CD14-positive monocyte (primary cell): ENCODE results near the gene DNAJB8. TPM values are rescaled to one million over a fixed set of nuclear protein-coding genes. Genes with fewer than 3 reads are reported as not detected.

Experiments used
- DNase-seq, 3 donors: peaks; one replicate each; pipeline ENCODE4 v3.0.0-alpha.2; 2011 to 2022
- H2AFZ ChIP-seq: 2 replicates; pipeline ENCODE4 v1.6.0; 2012; ENCODE audit warnings: mild to moderate bottlenecking, low read depth, low read length, inconsistent platforms; ENCODE audit not compliant: insufficient read depth, poor library complexity, severe bottlenecking
- H3K27ac ChIP-seq, 2 donors: 1 replicate in 1 of 2; 2 replicates in 1 of 2; pipeline ENCODE4 v1.5.1; 2012 to 2013; ENCODE audit warnings: low read length in 2 of 2, control low read depth in 1 of 2, inconsistent platforms in 1 of 2, low read depth in 1 of 2, mild to moderate bottlenecking in 1 of 2
- H3K27me3 ChIP-seq, 2 donors: one replicate each; pipeline versions ENCODE4 v1.6.0 to v1.6.1; 2011 to 2013; ENCODE audit warnings: low read length in 2 of 2; ENCODE audit not compliant: control insufficient read depth in 2 of 2, insufficient read depth in 2 of 2
- H3K36me3 ChIP-seq, 2 donors: replicated peaks in 1 of 2; 1 replicate in 1 of 2; 2 replicates in 1 of 2; pipeline versions ENCODE4 v1.5.1 to v1.6.1; 2012 to 2013; ENCODE audit warnings: low read length in 2 of 2, control low read depth in 1 of 2, inconsistent platforms in 1 of 2, mild to moderate bottlenecking in 1 of 2; ENCODE audit not compliant: insufficient read depth in 2 of 2, control insufficient read depth in 1 of 2
- H3K4me1 ChIP-seq, 2 donors: 1 replicate in 1 of 2; 2 replicates in 1 of 2; pipeline versions ENCODE4 v1.5.1 to v1.6.1; 2012 to 2013; ENCODE audit warnings: low read length in 2 of 2, control low read depth in 1 of 2, inconsistent platforms in 1 of 2, mild to moderate bottlenecking in 1 of 2, moderate library complexity in 1 of 2; ENCODE audit not compliant: insufficient read depth in 2 of 2, control insufficient read depth in 1 of 2
- H3K4me2 ChIP-seq: replicated peaks from 2 replicates; pipeline ENCODE3; 2012; ENCODE audit warnings: low read length, moderate library complexity, mild to moderate bottlenecking; ENCODE audit not compliant: poor library complexity, severe bottlenecking; ENCODE audit errors: extremely low read depth
- H3K4me3 ChIP-seq, 3 experiments: fragments of 200-600 bp in 1 of 3; sonication (generic) in 1 of 3; replicated peaks in 1 of 3; 1 replicate in 2 of 3; 2 replicates in 1 of 3; pipeline ENCODE4 v1.5.1; 2011 to 2013; ENCODE audit warnings: low read length in 3 of 3, mild to moderate bottlenecking in 3 of 3, control low read depth in 2 of 3, low read depth in 2 of 3, inconsistent platforms in 1 of 3, moderate library complexity in 1 of 3
- H3K79me2 ChIP-seq: 2 replicates; pipeline ENCODE4 v1.6.0; 2012; ENCODE audit warnings: mild to moderate bottlenecking, control low read depth, inconsistent platforms, low read length, moderate library complexity; ENCODE audit not compliant: insufficient read depth
- H3K9ac ChIP-seq: 2 replicates; pipeline ENCODE4 v1.6.0; 2017; ENCODE audit warnings: low read length, mild to moderate bottlenecking; ENCODE audit not compliant: insufficient read depth, poor library complexity, severe bottlenecking
- H3K9me3 ChIP-seq, 2 donors: replicated peaks in 1 of 2; 1 replicate in 1 of 2; 2 replicates in 1 of 2; pipeline versions ENCODE4 v1.5.1 to v1.6.1; 2012 to 2013; ENCODE audit warnings: low read length in 2 of 2, control low read depth in 1 of 2; ENCODE audit not compliant: control insufficient read depth in 1 of 2, insufficient read depth in 1 of 2
- H4K20me1 ChIP-seq: 2 replicates; pipeline ENCODE4 v1.6.0; 2012; ENCODE audit warnings: mild to moderate bottlenecking, low read length, control low read depth, moderate library complexity; ENCODE audit not compliant: insufficient read depth
- H3K27ac Mint-ChIP-seq, 7 donors: one replicate each; pipeline ENCODE4 v1.8.0; 2020; ENCODE audit warnings: mild to moderate bottlenecking in 7 of 7, mixed read lengths in 7 of 7, moderate library complexity in 6 of 7, inconsistent platforms in 2 of 7
- H3K27me3 Mint-ChIP-seq, 3 donors: one replicate each; pipeline ENCODE4 v1.8.0; 2021 to 2022; ENCODE audit warnings: low read depth in 3 of 3, mild to moderate bottlenecking in 3 of 3, mixed read lengths in 3 of 3, moderate library complexity in 3 of 3, inconsistent platforms in 1 of 3
- H3K36me3 Mint-ChIP-seq, 2 donors: one replicate each; pipeline ENCODE4 v1.8.0; 2020; ENCODE audit warnings: mixed read lengths in 2 of 2, inconsistent platforms in 1 of 2, mild to moderate bottlenecking in 1 of 2
- H3K4me1 Mint-ChIP-seq: one replicate; pipeline ENCODE4 v1.8.0; 2020; ENCODE audit warnings: mild to moderate bottlenecking, mixed read lengths
- H3K4me3 Mint-ChIP-seq, 2 donors: one replicate each; pipeline ENCODE4 v1.8.0; 2020; ENCODE audit warnings: mild to moderate bottlenecking in 2 of 2, mixed read lengths in 2 of 2, moderate library complexity in 1 of 2
- H3K9me3 Mint-ChIP-seq, 7 donors: one replicate each; pipeline ENCODE4 v1.8.0; 2020 to 2022; ENCODE audit warnings: mixed read lengths in 7 of 7, mild to moderate bottlenecking in 6 of 7, moderate library complexity in 6 of 7, inconsistent platforms in 2 of 7
- WGBS: methylation state at CpG from one replicate; pipeline ENCODE4 v1.1.5; 2013; ENCODE audit warnings: missing lambda C conversion rate; ENCODE audit not compliant: insufficient coverage; 5-methylcytosine and 5-hydroxymethylcytosine counted together
- intact Hi-C, 2 donors: fragments of 100-400 bp; cut with micrococcal nuclease; formaldehyde crosslinking; loops; one replicate each; pipeline versions ENCODE4 v1.15.0 to v1.15.1; 2023
- polyA plus RNA-seq, 3 donors: library from polyadenylated mRNA; depleted of rRNA in 1 of 3; unstranded in 2 of 3; stranded (reverse) in 1 of 3; fragments of 300-500 nt in 2 of 3; fragments of >200 nt in 1 of 3; fragmentation: Illumina TruSeq in 2 of 3; gene quantifications; 1 replicate in 2 of 3; 2 replicates in 1 of 3; pipeline ENCODE4 v1.2.3, GENCODE V29; 2012 to 2021
- TF ChIP-seq, protein P1 (sequence below): fragments of 200-600 bp; IDR thresholded peaks from one replicate; pipeline ENCODE4 v1.8.0; 2022; ENCODE audit warnings: antibody characterized with exemption, mild to moderate bottlenecking

DNAJB8 gene
- polyA plus RNA-seq, 3 donors = not detected

DNA sequence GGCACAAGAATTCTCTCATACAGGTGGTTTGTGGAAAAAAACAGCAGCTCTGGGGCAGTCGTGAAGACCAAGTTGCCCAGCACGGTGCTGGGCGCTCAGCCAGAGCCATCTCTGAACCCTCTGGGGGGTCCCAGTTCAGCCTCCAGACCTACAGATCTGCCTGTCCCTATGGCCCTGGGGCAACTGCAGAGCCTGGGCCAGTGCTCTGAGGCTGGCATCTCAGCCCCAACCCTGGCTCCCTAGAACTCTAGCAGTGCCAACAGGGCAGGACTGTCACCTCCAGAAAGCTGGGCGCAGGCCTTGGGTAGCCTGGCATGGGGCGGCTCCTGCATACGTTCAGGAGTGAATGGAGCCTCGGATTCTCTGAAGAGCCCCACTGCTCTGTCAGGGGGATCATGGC lies 44.7 kb downstream of the DNAJB8 start:
- no peak overlapping the region for H3K4me3 ChIP-seq
- peaks cover 0 to 3% of the 10 kb centered on the region in 2 donors for H3K9me3 ChIP-seq
- no peak overlapping the region for H3K4me2 ChIP-seq
- peaks cover 0 to 6% (median 2%) of the 10 kb centered on the region in 7 donors for H3K9me3 Mint-ChIP-seq
- H4K20me1 ChIP-seq = no peaks in the 10 kb centered on the region
- peaks cover 7% of the 10 kb centered on the region for H3K4me1 Mint-ChIP-seq
- H3K27me3 ChIP-seq = peaks cover 0 to 5% of the 10 kb centered on the region in 2 donors
- no peak overlapping the region for H3K27ac Mint-ChIP-seq
- H3K27me3 Mint-ChIP-seq = peaks cover 7 to 11% (median 11%) of the 10 kb centered on the region in 3 donors
- 94% methylated on average over 7 of the region's 7 CpGs for WGBS
- H3K9ac ChIP-seq = no peak overlapping the region
- H3K4me1 ChIP-seq = peaks cover 12 to 19% of the 10 kb centered on the region in 2 donors
- H3K4me3 Mint-ChIP-seq = no peak overlapping the region
- no peak overlapping the region for H2AFZ ChIP-seq
- H3K79me2 ChIP-seq = no peaks in the 10 kb centered on the region
- no peaks in the 10 kb centered on the region for H3K36me3 ChIP-seq
- H3K27ac ChIP-seq = no peak overlapping the region
- intact Hi-C loops = no loop called here
- DNase-seq = no peak
- TF ChIP-seq, protein P1, sequence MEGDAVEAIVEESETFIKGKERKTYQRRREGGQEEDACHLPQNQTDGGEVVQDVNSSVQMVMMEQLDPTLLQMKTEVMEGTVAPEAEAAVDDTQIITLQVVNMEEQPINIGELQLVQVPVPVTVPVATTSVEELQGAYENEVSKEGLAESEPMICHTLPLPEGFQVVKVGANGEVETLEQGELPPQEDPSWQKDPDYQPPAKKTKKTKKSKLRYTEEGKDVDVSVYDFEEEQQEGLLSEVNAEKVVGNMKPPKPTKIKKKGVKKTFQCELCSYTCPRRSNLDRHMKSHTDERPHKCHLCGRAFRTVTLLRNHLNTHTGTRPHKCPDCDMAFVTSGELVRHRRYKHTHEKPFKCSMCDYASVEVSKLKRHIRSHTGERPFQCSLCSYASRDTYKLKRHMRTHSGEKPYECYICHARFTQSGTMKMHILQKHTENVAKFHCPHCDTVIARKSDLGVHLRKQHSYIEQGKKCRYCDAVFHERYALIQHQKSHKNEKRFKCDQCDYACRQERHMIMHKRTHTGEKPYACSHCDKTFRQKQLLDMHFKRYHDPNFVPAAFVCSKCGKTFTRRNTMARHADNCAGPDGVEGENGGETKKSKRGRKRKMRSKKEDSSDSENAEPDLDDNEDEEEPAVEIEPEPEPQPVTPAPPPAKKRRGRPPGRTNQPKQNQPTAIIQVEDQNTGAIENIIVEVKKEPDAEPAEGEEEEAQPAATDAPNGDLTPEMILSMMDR = no peak
- H3K36me3 Mint-ChIP-seq = peaks cover 0 to 5% of the 10 kb centered on the region in 2 donors

DNA sequence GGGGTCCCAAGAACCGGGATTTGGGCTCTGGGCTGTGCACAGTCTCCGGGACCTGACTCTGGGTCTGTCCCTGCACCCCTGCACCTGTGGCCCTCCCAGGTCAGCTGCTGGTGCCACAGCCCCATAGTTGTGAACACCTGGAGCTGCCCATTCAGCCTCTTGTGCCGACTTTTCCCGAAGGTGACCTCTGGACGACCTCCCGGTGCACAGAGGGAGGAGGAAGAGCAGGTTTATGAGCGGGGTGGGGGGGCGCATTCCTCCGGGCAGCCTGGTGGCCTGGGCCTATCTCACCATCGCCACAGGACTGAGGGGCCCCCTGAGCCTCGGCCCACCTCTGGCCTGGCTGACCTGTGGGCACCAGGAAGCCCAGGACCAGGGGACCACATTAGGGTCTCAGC lies 45.3 kb downstream of the DNAJB8 start:
- Histone ChIP-seq H3K9me3 (peaks cover 0 to 3% of the 10 kb centered on the region in 2 donors), H3K4me1 (peaks cover 13 to 20% of the 10 kb centered on the region in 2 donors), H4K20me1 (no peaks in the 10 kb centered on the region), H3K27me3 (peaks cover 0 to 3% of the 10 kb centered on the region in 2 donors), H2AFZ (no peak overlapping the region), H3K4me2 (no peak overlapping the region), H3K4me3 (no peak overlapping the region), H3K9ac (no peak overlapping the region), H3K79me2 (no peaks in the 10 kb centered on the region), H3K36me3 (no peaks in the 10 kb centered on the region), H3K27ac (no peak overlapping the region)
- no peak overlapping the region for H3K27ac Mint-ChIP-seq
- H3K36me3 Mint-ChIP-seq = peaks cover 0 to 5% of the 10 kb centered on the region in 2 donors
- peaks cover 6 to 10% (median 8%) of the 10 kb centered on the region in 3 donors for H3K27me3 Mint-ChIP-seq
- TF ChIP-seq, protein P1 = no peak
- intact Hi-C loops = no loop called here
- peaks cover 12% of the 10 kb centered on the region for H3K4me1 Mint-ChIP-seq
- H3K4me3 Mint-ChIP-seq = no peak overlapping the region
- WGBS = 98% methylated on average over 7 of the region's 11 CpGs
- DNase-seq = no peak
- H3K9me3 Mint-ChIP-seq = peaks cover 0 to 6% (median 2%) of the 10 kb centered on the region in 7 donors
